ENCODE measurements around the gene SHCBP1. TPM values are rescaled to one million over a fixed set of nuclear protein-coding genes. Genes with fewer than 3 reads are reported as not detected.

Gene SHCBP1
- total and polyA plus RNA-seq, 10 of the 15 experiments (the other 5 are each of a cell fraction or from before 2014, with no cell fraction given): 9.5 to 73.3 (median 30.2) TPM

- TF ChIP-seq ZNF592 (IDR thresholded peaks at IDR 0.05): no peak
- TF ChIP-seq BCL11A (IDR thresholded peaks at IDR 0.05; ENCODE audit: low read depth, low read length): no peak
- TF ChIP-seq SP1 (IDR thresholded peaks at IDR 0.05; ENCODE audit: low read depth, low read length): no peak
- TF ChIP-seq GATAD2B (conservative IDR thresholded peaks at IDR 0.05; ENCODE audit: low read depth): 0 out of 2 replicates have a peak, but pooled peaks have one; percentile 30
- TF ChIP-seq RAD21 (IDR thresholded peaks at IDR 0.05; ENCODE audit: insufficient read depth, low read depth, low read length): no peak
- no peak for TF ChIP-seq KLF5 (IDR thresholded peaks at IDR 0.05; ENCODE audit: partially characterized antibody)
- TF ChIP-seq MTA2 (IDR thresholded peaks at IDR 0.05; ENCODE audit: low read depth): peak; percentile 28; the same call in 1 of the 2 replicates
- TF ChIP-seq TARDBP (IDR thresholded peaks at IDR 0.05; ENCODE audit: borderline replicate concordance): no peak
- TF ChIP-seq RUNX3 (IDR thresholded peaks at IDR 0.05; ENCODE audit: low read length): peak; percentile 91
- no peak for TF ChIP-seq BHLHE40 (IDR thresholded peaks at IDR 0.05; ENCODE audit: borderline replicate concordance in 1 of 2, low read depth in 2 of 2, low read length in 1 of 2)
- no peak for TF ChIP-seq ZNF622 (IDR thresholded peaks at IDR 0.05)
- no peak for TF ChIP-seq PKNOX1 (IDR thresholded peaks at IDR 0.05)
- no peak for TF ChIP-seq HSF1 (IDR thresholded peaks at IDR 0.05; ENCODE audit: low read depth, low read length)
- no peak for TF ChIP-seq E2F8 (IDR thresholded peaks at IDR 0.05; ENCODE audit: low read depth, partially characterized antibody)
- TF ChIP-seq MXI1 (IDR thresholded peaks at IDR 0.05; ENCODE audit: low read depth, low read length): no peak
- TF ChIP-seq SKIL (IDR thresholded peaks at IDR 0.05; ENCODE audit: low read depth, poor library complexity, severe bottlenecking): peak; percentile 27
- no peak for TF ChIP-seq FOXK2 (IDR thresholded peaks at IDR 0.05)
- no peak for TF ChIP-seq SIX5 (IDR thresholded peaks at IDR 0.05; ENCODE audit: low read depth, low read length, severe bottlenecking)
- TF ChIP-seq ZNF24 (IDR thresholded peaks at IDR 0.05): no peak
- TF ChIP-seq RCOR1 (conservative IDR thresholded peaks at IDR 0.05; ENCODE audit: low read depth, low read length): no peak
These were observed 37.7 kb upstream of the SHCBP1 start (continued) for GRCh38 chr16:46658925-46659324.
